ENCODE data around the gene LENG8.
A peak's percentile ranks its signal among the peaks of the same experiment; 100 is the strongest.

LENG8 gene

DNA sequence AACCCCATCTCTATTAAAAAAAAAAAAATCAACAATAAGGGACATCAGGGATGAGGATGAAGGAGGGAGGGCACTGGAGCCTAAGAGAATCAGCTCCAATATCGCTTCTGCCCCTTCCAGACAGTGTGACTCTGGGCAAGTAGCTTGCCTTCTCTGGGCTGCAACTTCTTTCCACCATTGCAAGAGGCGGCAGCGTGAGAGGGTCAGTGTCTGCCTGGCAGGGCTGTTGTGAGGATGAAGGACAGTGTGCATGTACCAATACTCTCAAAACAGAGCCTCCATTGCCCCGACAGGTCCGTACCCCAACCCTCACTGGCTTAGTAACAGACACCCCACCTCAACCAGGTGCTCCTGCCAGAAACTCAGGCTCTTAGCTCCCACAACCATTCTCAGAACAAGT is 15.3 kb upstream of the LENG8 start:
- Histone ChIP-seq H3K4ac (ENCODE audit: low read depth, low read length) (no peak overlapping the region), H3K4me1 (ENCODE audit: control insufficient read depth, low read depth, low read length) (no peaks in the 10 kb centered on the region), H3K27ac (ENCODE audit: low read depth, low read length) (no peak overlapping the region), H2BK15ac (replicated peaks; ENCODE audit: low read depth) (no peak overlapping the region), H2BK120ac (ENCODE audit: low read depth, low read length) (no peak overlapping the region), H4K8ac (ENCODE audit: low read depth, low read length) (no peak overlapping the region), H3K9ac (ENCODE audit: low read length) (no peak overlapping the region), H3K27me3 (ENCODE audit: insufficient read depth, low read length, poor library complexity) (no peaks in the 10 kb centered on the region), H3K36me3 (ENCODE audit: control insufficient read depth, insufficient read depth, low read length) (no peaks in the 10 kb centered on the region), H3K4me2 (ENCODE audit: low read length) (no peak overlapping the region), H3K79me2 (ENCODE audit: control insufficient read depth, insufficient read depth, low read length) (no peaks in the 10 kb centered on the region), H3K4me3 (ENCODE audit: low read length) (no peak overlapping the region), H3K18ac (ENCODE audit: low read length) (no peak overlapping the region), H2AK5ac (ENCODE audit: low read length) (no peak overlapping the region), H3K23ac (ENCODE audit: low read length) (no peak overlapping the region), H3K56ac (ENCODE audit: low read length) (no peak overlapping the region), H2BK5ac (ENCODE audit: low read length) (no peak overlapping the region), H3K79me1 (ENCODE audit: low read length) (peaks cover 2% of the 10 kb centered on the region), H4K5ac (ENCODE audit: low read length) (no peak overlapping the region)
- no peak for DNase-seq
- no CpG with 5 or more reads among the region's 5 CpGs for WGBS (ENCODE audit: extremely low coverage, insufficient coverage, low lambda C conversion rate)

DNA sequence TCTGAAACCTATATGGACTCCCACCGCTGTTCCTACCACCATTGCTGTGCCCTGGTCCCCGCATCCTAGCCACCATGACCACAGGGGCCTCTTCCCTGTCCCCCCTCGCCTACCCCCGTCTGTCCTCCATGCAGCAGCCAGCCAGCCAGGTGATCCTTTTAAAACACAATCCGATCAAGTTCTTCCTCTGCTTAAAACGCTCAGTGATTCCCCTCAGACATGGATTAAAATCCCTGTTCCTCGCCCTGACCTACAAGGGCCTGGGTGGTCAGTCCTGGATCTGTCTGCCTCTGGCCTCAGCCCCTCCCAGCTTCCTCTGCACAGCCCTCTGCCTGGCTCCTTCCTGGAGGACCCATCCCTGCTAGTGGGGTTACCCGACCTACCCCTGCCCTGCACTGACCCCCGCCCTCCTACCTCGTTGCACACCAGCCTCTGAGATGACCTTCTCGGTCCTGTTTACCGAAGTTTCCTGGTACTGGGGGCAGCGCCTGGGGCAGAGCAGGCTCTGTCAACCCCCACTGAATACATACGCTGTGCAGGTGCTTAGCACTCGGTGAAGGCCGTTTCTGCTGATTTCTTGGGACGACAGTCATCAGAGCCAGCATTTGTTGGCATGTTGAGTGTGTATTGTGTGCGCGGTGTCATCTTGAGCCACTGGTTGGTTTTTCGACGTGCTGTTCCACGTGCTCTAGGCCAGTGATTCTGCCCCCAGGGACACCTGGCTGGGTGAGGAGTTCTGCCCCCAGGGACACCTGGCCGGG is 14.7 kb upstream of the LENG8 start:
- Histone ChIP-seq H3K79me1 (ENCODE audit: low read length) (peaks cover 2% of the 10 kb centered on the region), H3K23ac (ENCODE audit: low read length) (no peak overlapping the region), H3K18ac (ENCODE audit: low read length) (no peak overlapping the region), H3K9ac (ENCODE audit: low read length) (no peak overlapping the region), H2BK120ac (ENCODE audit: low read depth, low read length) (no peak overlapping the region), H3K4me3 (ENCODE audit: low read length) (no peak overlapping the region), H3K4me1 (ENCODE audit: control insufficient read depth, low read depth, low read length) (no peaks in the 10 kb centered on the region), H3K27ac (ENCODE audit: low read depth, low read length) (no peak overlapping the region), H4K5ac (ENCODE audit: low read length) (no peak overlapping the region), H3K4ac (ENCODE audit: low read depth, low read length) (no peak overlapping the region), H4K8ac (ENCODE audit: low read depth, low read length) (no peak overlapping the region), H3K27me3 (ENCODE audit: insufficient read depth, low read length, poor library complexity) (no peaks in the 10 kb centered on the region), H3K79me2 (ENCODE audit: control insufficient read depth, insufficient read depth, low read length) (no peaks in the 10 kb centered on the region), H2BK15ac (replicated peaks; ENCODE audit: low read depth) (no peak overlapping the region), H2BK5ac (ENCODE audit: low read length) (no peak overlapping the region), H3K56ac (ENCODE audit: low read length) (no peak overlapping the region), H3K36me3 (ENCODE audit: control insufficient read depth, insufficient read depth, low read length) (no peaks in the 10 kb centered on the region), H2AK5ac (ENCODE audit: low read length) (no peak overlapping the region), H3K4me2 (ENCODE audit: low read length) (no peak overlapping the region)
- DNase-seq, result no peak
- no CpG with 5 or more reads among the region's 23 CpGs for WGBS (ENCODE audit: extremely low coverage, insufficient coverage, low lambda C conversion rate)

DNA sequence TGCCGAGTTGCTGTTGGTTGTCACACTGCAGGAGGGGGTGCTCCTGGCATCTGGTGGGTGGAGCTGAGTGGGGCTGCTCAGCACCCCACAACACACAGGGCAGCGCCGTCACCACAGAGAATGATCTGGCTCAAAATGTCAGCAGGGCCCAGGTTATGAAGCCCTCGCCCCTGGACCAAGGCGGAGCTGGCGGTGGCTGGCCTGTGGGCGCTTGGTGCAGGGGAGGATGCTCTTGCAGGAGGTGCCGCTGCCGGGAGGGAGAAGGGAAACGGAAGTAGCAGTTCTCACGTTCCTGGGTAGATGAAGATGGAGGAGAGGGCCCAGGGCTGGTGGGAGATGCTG is 14.2 kb upstream of the LENG8 start:
- no peaks in the 10 kb centered on the region for H3K27me3 ChIP-seq (ENCODE audit: insufficient read depth, low read length, poor library complexity)
- no peak overlapping the region for H3K18ac ChIP-seq (ENCODE audit: low read length)
- DNase-seq, result no peak
- no peak overlapping the region for H2AK5ac ChIP-seq (ENCODE audit: low read length)
- peaks cover 2% of the 10 kb centered on the region for H3K79me1 ChIP-seq (ENCODE audit: low read length)
- no CpG with 5 or more reads among the region's 11 CpGs for WGBS (ENCODE audit: extremely low coverage, insufficient coverage, low lambda C conversion rate)
- no peaks in the 10 kb centered on the region for H3K36me3 ChIP-seq (ENCODE audit: control insufficient read depth, insufficient read depth, low read length)
- H2BK15ac ChIP-seq (replicated peaks; ENCODE audit: low read depth), result no peak overlapping the region
- H3K4me3 ChIP-seq (ENCODE audit: low read length), result no peak overlapping the region
- no peaks in the 10 kb centered on the region for H3K79me2 ChIP-seq (ENCODE audit: control insufficient read depth, insufficient read depth, low read length)
- no peak overlapping the region for H3K56ac ChIP-seq (ENCODE audit: low read length)
- no peak overlapping the region for H2BK120ac ChIP-seq (ENCODE audit: low read depth, low read length)
- H3K27ac ChIP-seq (ENCODE audit: low read depth, low read length), result no peak overlapping the region
- H4K8ac ChIP-seq (ENCODE audit: low read depth, low read length), result no peak overlapping the region
- no peak overlapping the region for H3K9ac ChIP-seq (ENCODE audit: low read length)
- H3K4me2 ChIP-seq (ENCODE audit: low read length), result no peak overlapping the region
- no peaks in the 10 kb centered on the region for H3K4me1 ChIP-seq (ENCODE audit: control insufficient read depth, low read depth, low read length)
- no peak overlapping the region for H4K5ac ChIP-seq (ENCODE audit: low read length)
- H2BK5ac ChIP-seq (ENCODE audit: low read length), result no peak overlapping the region
- H3K4ac ChIP-seq (ENCODE audit: low read depth, low read length), result no peak overlapping the region
- H3K23ac ChIP-seq (ENCODE audit: low read length), result no peak overlapping the region

DNA sequence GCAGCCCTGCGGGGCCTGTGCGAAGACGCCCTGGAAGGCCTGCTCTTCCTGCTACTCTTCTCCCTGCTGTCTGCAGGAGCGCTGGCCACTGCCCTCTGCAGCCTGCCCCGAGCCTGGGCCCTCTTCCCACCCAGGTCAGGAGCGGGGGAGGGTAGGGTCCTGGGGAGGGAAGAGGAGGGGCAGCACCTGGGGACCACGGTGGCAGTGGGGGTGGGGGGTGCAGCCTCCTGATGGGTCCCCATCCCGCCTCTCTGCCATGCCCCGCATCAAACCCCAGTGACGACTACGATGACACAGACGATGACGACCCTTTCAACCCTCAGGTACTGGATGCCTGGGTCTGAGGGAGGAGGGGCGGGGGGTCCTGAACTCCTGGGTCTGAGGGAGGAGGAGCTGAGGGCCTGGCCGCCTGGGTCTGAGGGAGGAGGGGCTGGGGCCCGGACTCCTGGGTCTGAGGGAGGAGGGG is 13.4 kb upstream of the LENG8 start:
- Histone ChIP-seq H3K79me1 (ENCODE audit: low read length) (peaks cover 2% of the 10 kb centered on the region), H3K79me2 (ENCODE audit: control insufficient read depth, insufficient read depth, low read length) (no peaks in the 10 kb centered on the region), H4K5ac (ENCODE audit: low read length) (no peak overlapping the region), H3K56ac (ENCODE audit: low read length) (no peak overlapping the region), H3K4me1 (ENCODE audit: control insufficient read depth, low read depth, low read length) (no peaks in the 10 kb centered on the region), H3K23ac (ENCODE audit: low read length) (no peak overlapping the region), H3K4ac (ENCODE audit: low read depth, low read length) (no peak overlapping the region), H3K27me3 (ENCODE audit: insufficient read depth, low read length, poor library complexity) (no peaks in the 10 kb centered on the region), H2BK120ac (ENCODE audit: low read depth, low read length) (no peak overlapping the region), H2AK5ac (ENCODE audit: low read length) (no peak overlapping the region), H4K8ac (ENCODE audit: low read depth, low read length) (no peak overlapping the region), H3K27ac (ENCODE audit: low read depth, low read length) (no peak overlapping the region), H3K4me2 (ENCODE audit: low read length) (no peak overlapping the region), H3K4me3 (ENCODE audit: low read length) (no peak overlapping the region), H2BK5ac (ENCODE audit: low read length) (no peak overlapping the region), H3K18ac (ENCODE audit: low read length) (no peak overlapping the region), H3K9ac (ENCODE audit: low read length) (no peak overlapping the region), H2BK15ac (replicated peaks; ENCODE audit: low read depth) (no peak overlapping the region), H3K36me3 (ENCODE audit: control insufficient read depth, insufficient read depth, low read length) (no peaks in the 10 kb centered on the region)
- no peak for DNase-seq
- no CpG with 5 or more reads among the region's 16 CpGs for WGBS (ENCODE audit: extremely low coverage, insufficient coverage, low lambda C conversion rate)

DNA sequence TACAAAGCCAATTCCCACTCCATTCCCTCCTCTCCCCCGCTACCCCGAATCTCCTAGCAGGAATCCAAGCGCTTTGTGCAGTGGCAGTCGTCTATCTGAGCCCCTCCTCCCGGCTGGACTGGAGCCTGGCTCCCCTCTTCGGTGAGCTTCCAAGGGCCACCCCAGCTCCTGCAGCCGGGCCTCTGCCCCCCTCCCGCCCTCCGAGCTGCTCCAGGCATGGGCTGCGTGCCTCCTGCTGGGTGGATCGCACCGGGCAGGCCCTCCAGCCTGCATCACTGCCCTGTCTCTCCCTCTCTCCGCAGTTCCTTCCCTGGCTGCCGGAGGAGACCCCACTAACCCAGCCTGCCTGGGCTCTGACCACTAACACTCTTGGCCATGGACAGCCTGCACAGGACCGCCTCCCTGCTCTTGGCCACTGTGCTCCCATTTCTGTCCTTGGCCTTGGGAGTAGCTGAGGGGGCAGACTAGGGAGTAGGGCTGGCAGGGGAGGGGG is 12.9 kb upstream of the LENG8 start:
- Histone ChIP-seq H3K4ac (ENCODE audit: low read depth, low read length) (no peak overlapping the region), H3K9ac (ENCODE audit: low read length) (no peak overlapping the region), H3K18ac (ENCODE audit: low read length) (no peak overlapping the region), H3K56ac (ENCODE audit: low read length) (peak overlapping the region; percentile 12), H3K79me1 (ENCODE audit: low read length) (peaks cover 2% of the 10 kb centered on the region), H3K4me1 (ENCODE audit: control insufficient read depth, low read depth, low read length) (no peaks in the 10 kb centered on the region), H2BK15ac (replicated peaks; ENCODE audit: low read depth) (no peak overlapping the region), H3K23ac (ENCODE audit: low read length) (no peak overlapping the region), H2BK5ac (ENCODE audit: low read length) (no peak overlapping the region), H4K5ac (ENCODE audit: low read length) (no peak overlapping the region), H3K79me2 (ENCODE audit: control insufficient read depth, insufficient read depth, low read length) (no peaks in the 10 kb centered on the region), H2BK120ac (ENCODE audit: low read depth, low read length) (no peak overlapping the region), H4K8ac (ENCODE audit: low read depth, low read length) (no peak overlapping the region), H3K36me3 (ENCODE audit: control insufficient read depth, insufficient read depth, low read length) (no peaks in the 10 kb centered on the region), H3K4me2 (ENCODE audit: low read length) (no peak overlapping the region), H3K27me3 (ENCODE audit: insufficient read depth, low read length, poor library complexity) (no peaks in the 10 kb centered on the region), H3K4me3 (ENCODE audit: low read length) (no peak overlapping the region), H2AK5ac (ENCODE audit: low read length) (no peak overlapping the region), H3K27ac (ENCODE audit: low read depth, low read length) (no peak overlapping the region)
- DNase-seq, result no peak
- no CpG with 5 or more reads among the region's 15 CpGs for WGBS (ENCODE audit: extremely low coverage, insufficient coverage, low lambda C conversion rate)

All from mesendoderm (in vitro differentiated cells).